OCI-LY7 (cell line): ENCODE data around the gene SERPINE2.

Experiments
- EZH2phosphoT487 ChIP-seq: fragments of 200-600 bp; sonication (generic); IDR thresholded peaks from 2 replicates; pipeline ENCODE4 v1.6.1; 2018; ENCODE audit warnings: low read depth, borderline replicate concordance, mild to moderate bottlenecking, mixed run types, antibody characterized with exemption, low read length, moderate library complexity, mixed read lengths
- TF ChIP-seq, protein P1 (sequence below): fragments of 200-600 bp; sonication (generic); conservative IDR thresholded peaks from 2 replicates; pipeline ENCODE4 v1.5.1; 2014; ENCODE audit warnings: mild to moderate bottlenecking, antibody characterized with exemption, low read length, moderate library complexity, mixed read lengths

- TF ChIP-seq, protein P1, sequence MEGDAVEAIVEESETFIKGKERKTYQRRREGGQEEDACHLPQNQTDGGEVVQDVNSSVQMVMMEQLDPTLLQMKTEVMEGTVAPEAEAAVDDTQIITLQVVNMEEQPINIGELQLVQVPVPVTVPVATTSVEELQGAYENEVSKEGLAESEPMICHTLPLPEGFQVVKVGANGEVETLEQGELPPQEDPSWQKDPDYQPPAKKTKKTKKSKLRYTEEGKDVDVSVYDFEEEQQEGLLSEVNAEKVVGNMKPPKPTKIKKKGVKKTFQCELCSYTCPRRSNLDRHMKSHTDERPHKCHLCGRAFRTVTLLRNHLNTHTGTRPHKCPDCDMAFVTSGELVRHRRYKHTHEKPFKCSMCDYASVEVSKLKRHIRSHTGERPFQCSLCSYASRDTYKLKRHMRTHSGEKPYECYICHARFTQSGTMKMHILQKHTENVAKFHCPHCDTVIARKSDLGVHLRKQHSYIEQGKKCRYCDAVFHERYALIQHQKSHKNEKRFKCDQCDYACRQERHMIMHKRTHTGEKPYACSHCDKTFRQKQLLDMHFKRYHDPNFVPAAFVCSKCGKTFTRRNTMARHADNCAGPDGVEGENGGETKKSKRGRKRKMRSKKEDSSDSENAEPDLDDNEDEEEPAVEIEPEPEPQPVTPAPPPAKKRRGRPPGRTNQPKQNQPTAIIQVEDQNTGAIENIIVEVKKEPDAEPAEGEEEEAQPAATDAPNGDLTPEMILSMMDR: no peak
- TF ChIP-seq EZH2phosphoT487: no peak
Observed at GRCh38 chr2:224072541-224073188, 33.6 kb upstream of the SERPINE2 start.
